HepG2 (cell line): ENCODE results near the gene SPDYE4.

ENCODE experiments used
- CTCF ChIP-seq: sonication (generic); formaldehyde crosslinking; IDR thresholded peaks from 2 replicates; pipeline ENCODE4 v1.5.0; 2020; ENCODE audit warnings: mild to moderate bottlenecking, missing genetic modification reagents, moderate library complexity
- NR0B2 ChIP-seq: sonication (generic); formaldehyde crosslinking; IDR thresholded peaks from 2 replicates; pipeline ENCODE4 v1.4.0; 2020; ENCODE audit warnings: mild to moderate bottlenecking, missing genetic modification reagents
- ZBTB34 ChIP-seq: sonication (generic); formaldehyde crosslinking; IDR thresholded peaks from 2 replicates; pipeline ENCODE4 v1.8.0; 2022; ENCODE audit warnings: mild to moderate bottlenecking, missing genetic modification reagents

- TF ChIP-seq NR0B2 (CRISPR knock-in tag) (no peak), ZBTB34 (CRISPR knock-in tag) (no peak), CTCF (no peak)
These were observed 40.3 kb downstream of the SPDYE4 start for GRCh38 chr17:8718001-8718563.
